GM19452 (cell line): ENCODE measurements around the gene CLRN1.
"Not testable (repeated sequence)": the region's sequence is repeated elsewhere in the genome, so short reads cannot be mapped to it uniquely, and the experiment has no call there.

Source experiments
- ATAC-seq: cut with Tn5 transposase; IDR thresholded peaks from one replicate; pipeline ENCODE4 v1.9.1; 2021; ENCODE audit not compliant: unreplicated experiment

The CLRN1 gene, protein sequence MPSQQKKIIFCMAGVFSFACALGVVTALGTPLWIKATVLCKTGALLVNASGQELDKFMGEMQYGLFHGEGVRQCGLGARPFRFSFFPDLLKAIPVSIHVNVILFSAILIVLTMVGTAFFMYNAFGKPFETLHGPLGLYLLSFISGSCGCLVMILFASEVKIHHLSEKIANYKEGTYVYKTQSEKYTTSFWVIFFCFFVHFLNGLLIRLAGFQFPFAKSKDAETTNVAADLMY

DNA sequence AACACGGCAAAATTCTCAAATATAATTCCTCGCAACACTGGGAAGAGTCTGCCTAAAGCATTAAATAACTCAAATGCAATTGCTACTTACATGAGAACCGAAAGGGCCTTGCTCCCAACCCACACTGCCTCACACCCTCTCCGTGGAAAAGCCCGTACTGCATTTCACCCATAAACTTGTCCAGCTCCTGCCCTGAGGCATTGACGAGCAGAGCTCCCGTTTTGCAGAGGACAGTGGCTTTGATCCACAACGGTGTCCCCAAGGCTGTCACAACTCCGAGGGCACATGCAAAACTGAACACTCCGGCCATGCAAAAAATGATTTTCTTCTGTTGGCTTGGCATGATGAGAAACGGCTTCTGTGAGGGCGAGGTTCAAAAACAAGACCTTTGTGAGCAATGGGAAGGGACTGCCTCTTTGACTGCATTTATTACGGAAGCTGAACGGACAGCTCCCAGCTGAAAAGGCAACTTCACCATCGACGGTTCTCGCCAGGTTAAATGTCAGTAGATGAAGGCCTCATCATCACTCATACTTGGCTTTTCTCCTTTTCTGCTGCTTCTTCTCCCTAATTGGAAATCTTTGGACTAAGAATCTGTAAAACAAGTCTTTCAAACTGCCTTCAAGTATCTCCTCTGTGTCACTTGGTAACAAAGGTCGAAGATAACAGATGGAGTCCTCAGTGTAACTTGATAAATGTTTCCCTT, at the start of gene CLRN1:
CLRN1 (minus strand) TSS at position 362 of the 706 bp plus-strand sequence; CDS start at position 343, 19 bp downstream.
- no peak for ATAC-seq

DNA sequence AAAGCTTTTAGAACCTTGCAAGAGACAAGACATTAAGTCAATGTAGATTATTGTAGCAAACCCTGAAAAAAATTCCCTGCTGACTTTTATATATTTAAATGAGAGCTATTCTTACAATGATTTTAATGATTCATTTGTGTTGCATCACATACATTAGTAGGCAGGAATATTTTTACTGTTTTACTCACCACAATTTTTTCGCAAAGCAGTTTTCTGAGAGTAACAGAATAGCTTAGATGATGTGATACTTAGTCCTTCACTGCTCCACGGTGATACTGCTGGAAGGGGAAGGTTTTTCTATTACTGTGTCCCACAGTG, 43.9 kb upstream of the CLRN1 start:
- ATAC-seq, result no peak

DNA sequence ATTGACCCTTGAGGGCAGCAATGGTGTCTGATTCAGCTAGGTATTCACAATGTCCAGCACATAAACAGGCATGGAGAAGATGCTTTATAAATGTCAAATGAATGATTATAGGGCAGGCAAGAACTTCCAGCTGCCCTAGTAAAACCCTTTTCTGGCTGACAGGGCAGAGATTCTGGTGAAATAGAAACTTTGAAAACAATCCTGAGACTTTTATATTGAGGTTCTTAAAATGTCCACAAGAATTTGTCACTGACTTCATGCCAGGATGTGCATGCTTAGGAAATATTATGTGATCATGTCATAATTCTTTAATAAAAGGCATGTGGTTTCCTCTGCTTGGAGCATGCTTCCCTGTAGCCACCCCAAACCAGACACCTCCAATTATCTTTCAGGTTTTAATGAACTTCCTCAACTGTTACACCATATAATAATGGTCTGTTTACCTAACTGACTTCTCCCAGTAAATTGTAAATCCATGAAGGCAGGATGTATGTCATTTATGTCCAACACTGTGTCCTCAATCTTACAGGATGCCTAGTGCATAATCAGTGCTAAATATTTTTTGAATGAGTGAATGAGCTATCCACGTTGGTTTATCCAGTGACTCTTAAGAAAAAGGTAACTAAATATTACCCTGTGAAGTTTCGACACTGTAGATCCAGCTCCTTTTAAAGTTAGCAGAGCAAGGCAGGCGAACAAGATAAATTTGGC, 43.4 kb upstream of the CLRN1 start:
- ATAC-seq, result no peak

DNA sequence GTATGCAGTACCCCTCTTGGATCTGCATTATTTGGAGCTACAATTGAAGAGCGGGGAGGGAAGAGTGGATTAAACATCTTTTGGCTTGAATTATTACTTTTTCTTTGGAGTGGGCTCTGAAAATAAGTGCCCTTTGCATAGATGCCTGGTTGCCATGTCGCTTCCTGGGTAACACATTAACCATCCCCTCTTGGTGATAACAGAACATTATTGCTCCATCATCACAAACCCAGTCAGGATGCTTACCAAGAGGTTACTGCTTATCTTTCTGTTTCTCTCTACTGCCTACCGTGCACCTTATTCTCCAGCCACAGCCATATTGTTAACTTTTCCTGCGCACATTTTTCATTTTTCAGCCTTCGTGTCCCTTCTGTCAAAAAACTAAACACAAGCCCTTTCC, 42.7 kb upstream of the CLRN1 start:
- no peak for ATAC-seq

DNA sequence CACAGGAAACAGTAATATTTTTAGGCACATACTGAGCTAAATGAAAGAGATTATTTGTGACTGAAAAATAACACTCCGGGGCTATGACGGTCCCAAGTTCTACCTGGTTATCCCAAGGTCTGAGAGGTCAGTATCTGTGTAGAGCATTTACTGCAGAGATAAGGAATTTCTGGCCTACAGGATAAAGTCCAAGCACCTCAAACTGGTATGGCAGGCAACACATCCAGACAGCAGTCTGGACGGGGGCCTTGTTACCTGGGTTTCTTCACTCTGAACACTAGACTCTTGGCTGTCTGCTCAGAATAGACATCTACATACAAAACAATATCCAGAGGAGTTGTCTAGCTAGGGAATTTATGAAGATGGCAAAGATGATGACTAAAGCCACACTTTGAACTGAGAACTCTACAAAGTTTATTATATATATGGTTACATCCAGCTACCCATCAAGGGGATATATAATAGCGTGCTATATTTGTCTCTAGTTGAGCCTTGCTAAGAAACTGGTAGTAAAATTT, 42.0 kb upstream of the CLRN1 start:
- no peak for ATAC-seq

DNA sequence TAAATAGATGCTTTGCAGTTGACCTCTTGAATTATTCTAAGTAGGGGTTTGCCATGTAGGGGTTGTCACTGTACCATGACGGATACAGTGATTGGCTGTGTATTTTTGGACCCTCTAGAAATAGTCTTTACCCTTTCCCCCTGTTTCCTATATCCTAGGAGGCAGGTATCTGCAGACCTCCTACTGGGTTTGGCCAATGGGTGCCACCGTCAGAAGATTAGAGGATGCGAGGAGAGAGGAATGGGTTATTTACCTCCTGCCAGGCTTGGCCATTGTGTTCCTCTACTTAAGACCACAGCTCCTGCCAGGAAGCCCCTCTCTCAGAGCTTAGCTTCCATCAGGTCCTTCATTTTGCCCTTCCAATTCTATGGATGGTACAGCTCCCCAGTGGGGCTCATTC, 40.2 kb upstream of the CLRN1 start:
- ATAC-seq, result no peak

DNA sequence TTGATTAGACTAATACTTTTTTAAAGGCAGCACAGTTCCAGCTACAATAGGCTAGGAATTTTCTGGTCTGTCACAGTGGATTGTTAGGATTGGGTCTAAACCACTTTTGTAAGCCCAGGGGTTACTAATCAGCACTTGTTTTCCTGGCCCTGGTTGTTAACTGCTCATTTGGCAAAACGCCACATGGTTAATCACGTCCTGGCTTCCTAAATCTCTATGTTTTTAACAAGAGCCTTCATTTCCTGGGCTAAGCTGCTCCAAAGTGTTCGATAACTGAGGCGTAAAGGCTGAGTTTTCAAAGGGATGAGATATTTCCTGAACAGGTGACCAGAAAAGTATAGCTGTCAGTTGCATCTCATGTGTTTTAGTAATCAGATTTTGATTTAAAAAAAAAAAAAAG, 38.9 kb upstream of the CLRN1 start:
- ATAC-seq, result no peak

DNA sequence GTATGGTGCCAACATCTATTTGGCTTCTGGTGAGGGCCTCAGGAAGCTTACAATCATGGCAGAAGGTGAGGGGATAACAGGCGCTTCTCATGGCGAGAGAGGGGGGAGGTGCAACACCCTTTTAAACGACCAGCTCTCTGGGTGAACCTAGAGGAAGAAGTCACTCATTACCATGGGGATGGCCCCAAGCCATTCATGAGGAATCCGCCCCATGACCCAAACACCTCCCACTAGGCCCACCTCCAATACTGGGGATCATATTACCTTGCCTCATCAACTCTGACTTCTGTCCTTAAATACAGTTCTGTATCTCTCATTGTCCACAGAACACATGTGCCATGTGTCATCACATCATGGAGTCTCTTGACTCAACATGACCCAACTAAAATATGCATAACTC, 37.5 kb upstream of the CLRN1 start:
- no peak for ATAC-seq

DNA sequence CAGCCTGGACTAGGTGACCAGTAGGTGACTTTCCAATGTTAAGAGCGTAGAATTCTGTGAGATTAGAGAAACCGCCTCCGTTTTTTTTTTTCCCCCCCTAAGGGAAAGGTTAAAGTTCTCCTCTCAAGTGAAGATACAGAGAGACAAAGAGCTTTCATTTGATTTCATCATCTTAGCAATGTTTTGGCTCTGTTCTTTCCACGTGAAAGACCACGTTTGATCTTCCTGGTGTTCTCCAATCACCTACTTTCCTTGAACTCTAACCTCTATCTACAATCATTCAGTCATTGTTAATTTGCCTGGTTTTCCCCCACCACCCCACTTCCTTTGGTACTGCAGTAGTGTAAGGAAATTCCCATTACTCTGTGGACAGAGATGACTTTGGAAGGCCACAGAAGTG, 36.9 kb upstream of the CLRN1 start:
- ATAC-seq, result no peak

DNA sequence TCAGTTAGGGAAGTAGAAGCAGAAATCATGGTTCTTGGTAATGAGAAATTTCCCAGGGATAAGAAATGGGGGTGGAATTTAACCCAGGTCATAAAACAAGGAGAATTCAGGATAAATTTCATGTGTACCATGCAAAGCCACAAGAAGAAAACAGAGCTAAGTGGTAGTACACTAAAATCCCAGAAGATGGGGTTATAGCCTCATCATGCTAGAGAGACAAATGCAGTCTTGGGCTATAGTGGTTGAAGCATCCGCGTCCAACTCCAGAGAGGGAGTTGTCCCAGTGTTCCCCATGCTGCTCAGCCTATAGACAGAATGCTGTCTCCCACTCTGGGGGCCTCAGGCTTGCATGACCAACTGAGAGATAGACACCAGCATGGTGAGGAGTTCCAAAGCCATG, 36.2 kb upstream of the CLRN1 start:
- no peak for ATAC-seq

DNA sequence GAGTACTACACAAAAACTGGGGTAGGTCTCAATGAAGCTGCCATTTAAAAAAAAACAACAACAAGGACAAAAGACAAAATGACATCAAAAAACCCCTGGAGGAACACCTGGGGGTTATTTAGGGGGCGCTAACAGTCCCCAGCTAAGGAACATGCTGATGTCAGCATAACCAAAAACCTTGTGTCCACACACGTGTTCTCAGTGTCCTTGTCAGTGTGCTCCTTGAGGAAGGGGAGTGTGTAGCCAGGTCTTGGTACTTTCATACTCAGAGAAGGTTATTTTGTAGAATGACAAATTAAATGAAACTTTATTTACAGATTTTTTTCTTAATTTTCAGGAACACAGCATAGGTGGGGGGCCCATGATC, 31.2 kb upstream of the CLRN1 start:
- ATAC-seq, result no peak

DNA sequence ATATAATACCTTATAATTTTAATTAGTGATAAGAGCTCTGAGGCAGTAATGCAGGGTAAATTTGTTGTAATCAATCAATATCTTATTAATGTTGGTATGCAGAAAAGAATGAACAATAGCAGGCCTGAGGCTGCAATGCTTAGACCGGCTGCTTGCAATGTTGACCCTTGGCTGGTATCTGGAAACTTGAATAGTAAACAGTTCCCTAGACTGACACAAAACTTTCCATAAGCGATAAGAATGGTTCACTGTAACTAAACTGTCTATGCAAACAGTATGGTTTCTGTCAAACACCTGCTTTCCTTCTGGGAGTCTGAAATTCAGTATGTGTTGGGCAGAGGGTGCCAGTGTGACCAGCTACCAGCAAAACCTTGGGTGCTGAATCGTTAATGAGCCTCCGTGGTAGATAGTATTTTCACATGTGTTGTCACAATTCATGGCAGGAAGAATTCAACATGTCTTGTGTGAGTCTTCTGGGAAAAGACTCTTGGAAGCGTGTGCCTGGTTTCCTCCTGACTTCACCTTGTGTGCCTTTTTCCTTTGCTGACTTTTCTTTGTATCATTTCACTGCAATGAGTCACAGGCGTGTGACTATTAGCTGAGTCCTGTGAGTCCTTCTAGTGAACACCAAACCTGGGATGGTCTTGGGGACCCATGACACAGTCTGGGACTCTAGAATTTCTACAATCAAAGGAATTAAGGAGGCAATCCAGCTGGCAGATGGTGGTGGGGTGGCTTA, 30.7 kb upstream of the CLRN1 start:
- no peak for ATAC-seq

DNA sequence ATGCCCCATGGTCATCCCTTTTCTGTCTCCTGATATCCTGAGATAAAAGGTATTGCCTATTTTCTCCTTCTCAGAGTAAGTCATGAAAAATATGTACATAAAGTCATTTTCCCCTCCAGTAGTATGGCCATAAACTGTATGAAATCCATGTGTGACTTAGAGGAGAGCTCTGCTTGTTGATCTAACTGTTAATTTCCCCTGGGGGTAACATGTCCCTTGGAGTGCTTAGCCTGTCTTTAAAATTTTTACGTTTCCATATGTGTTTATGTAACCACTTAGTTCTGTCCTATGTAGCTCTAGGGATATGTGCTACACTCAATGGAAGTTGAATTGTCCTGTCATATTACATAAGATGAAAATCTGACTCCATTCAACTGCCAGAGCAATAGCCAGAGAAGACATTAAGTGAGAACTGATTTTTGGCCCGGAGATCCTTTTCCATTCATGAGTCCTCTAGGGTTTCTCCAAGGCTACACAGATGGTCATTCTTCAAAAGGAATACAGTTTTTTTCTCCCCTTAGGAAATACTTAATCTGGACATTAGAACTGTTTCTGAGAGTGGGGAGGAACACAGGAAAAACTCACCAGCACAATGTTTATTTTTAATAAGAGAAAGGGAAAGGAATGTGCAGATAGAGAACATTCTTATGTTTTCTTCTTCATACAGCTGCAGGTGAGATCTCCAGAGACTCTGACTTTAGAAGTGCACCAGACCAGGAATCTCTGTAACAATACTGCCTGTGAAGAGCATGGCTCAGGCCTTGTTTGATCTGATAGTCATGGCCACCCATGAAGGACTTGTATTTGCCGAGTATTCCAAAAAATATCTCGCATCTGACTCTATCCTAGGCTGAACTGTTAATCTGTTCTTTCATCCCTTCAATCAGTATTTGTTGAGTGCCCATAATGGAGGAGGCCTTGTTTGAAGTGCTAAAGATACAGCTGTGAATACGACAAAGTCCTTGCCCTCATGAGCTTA, 29.8 kb upstream of the CLRN1 start:
- no peak for ATAC-seq

DNA sequence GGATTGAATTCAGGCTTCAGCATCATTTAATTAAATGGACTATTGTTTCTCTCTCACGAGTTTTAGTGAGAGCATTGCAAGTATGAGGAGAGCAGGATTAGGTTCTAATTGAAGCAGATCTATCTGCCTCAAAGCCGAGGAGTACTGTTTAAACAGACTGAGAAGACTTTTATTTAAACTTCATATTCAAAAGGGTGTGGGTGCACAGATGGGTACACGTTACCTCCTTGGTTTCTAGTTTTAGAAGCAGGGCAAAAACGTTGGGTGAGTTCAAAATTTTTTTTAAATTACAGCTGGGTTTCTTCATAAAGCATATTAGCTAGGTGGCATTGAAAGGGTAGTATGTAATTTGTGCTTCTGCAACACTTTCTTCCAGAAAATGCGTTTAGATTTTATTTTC, 26.5 kb upstream of the CLRN1 start:
- no peak for ATAC-seq

DNA sequence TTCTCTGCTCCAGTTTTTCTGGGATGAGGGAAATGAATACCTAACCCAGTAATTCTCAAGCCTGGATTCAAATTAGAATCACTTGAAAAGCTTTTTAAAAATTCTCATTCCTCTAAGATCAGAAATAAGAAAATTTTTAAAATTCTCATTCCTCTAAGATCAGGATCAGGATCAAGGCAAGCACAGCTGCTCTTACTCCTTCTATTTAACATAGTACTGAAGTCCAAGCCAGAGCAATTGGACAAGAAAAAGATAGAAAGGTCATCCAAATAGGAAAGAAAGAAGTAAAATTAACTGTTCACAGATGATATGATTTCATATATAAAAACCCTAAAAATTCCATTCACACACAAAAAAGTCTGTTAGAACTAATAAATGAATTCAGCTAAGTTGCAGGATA, 24.2 kb upstream of the CLRN1 start:
- ATAC-seq, result no peak

DNA sequence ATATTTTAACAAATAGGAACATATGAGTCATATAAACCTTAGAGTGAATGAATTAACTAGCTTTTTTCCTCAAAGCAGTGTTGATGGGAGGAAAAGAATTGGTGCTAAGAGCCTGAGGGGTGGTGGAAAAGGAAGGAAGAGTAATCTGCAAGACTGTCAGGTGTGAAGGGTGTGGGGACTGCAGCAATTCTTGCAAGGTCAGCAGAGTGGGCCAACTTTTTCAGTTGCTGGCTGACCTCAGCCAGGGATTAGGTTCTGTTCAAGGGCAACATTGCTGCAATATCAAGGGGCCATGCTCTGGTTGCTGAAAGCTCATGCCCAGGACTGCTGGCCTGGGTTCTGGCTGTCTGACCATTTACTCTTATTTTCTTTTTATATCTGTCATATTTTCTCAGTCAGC, 23.0 kb upstream of the CLRN1 start:
- no peak for ATAC-seq

DNA sequence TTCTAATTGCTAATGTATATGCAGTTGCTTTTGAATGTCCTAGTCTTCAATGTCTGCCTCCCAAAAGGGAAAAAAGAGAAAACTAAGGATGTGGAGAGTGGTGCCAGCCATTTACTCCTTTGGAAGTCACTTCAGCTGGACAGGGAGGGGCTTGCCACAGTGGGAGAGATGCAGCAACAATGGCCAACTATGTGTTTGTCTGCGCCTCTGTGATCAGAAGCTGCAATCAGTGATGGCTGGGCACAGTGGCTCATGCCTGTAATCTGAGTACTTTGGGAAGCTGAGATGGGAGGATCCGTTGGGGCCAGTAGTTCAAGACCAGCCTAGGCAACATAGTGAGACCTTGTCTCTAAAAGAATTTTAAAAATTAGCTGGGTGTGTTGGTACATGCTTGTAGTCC, 16.7 kb upstream of the CLRN1 start:
- no peak for ATAC-seq

DNA sequence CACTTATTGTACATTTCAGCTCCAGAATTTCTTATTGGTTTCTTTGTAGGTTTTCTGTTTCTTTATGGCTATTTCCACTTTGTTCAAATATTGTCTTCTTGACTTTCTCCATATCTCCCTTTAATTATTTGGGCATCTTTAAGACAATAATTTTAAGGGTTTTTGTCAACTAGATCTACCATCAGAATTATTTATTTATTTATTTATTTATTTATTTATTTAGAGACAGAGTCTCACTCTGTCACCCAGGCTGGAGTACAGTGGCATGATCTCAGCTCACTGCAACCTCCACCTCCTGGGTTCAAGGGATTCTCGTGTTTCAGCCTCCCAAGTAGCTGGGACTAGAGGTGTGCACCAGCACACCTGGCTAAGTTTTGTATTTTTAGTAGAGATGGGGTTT, 15.9 kb upstream of the CLRN1 start:
- ATAC-seq, result not testable (repeated sequence)

DNA sequence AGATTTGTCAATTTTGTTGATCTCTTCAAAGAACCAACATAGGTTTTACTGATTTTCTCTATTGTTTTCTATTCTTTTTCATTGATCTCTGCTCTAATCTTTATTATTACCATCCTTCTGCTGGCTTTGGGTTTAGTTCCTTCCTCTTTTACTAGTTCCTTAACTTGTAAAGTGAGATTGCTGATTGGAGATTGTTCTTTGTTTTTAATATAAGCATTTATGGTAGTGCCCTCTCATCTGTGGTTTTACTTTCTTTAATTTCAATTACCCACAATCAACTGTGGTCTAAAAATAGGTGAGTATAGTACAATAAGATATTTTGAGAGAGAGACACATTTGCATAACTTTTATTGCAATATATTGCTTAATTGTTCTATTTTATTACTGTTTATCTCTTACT, 13.2 kb upstream of the CLRN1 start:
- ATAC-seq, result no peak

DNA sequence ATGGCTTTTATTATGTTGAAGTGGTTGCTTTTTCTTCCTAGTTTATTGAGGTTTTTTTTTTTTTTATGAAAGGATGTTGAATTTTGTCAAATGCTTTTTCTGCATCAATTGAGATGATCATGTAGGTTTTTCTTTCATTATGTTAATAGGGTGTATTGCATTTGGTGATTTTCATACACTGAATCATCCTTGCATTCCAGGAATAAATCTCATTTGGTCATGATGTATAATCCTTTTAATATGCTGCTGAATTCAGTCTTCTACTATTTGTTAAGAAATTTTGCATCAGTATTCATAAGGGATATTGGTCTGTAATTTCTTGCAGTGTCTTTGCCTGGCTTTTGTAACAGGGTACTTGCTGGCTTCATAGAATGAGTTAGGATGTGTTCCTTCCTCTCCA, 11.5 kb upstream of the CLRN1 start:
- no peak for ATAC-seq
